Keratinocyte (primary cell): ENCODE results near the gene TXK. TPM values are rescaled to one million over a fixed set of nuclear protein-coding genes. Genes with fewer than 3 reads are reported as not detected.

Experiments used
- DNase-seq: peaks from one replicate; pipeline ENCODE4 v3.0.0-alpha.2; 2011; ENCODE audit warnings: low read depth, missing footprints, low spot score
- FAIRE-seq: peaks from 2 replicates; lab custom pipeline; 2011; peaks lifted over from hg19 to GRCh38; lab: Jason Lieb, UNC
- H2AFZ ChIP-seq: 2 replicates; pipeline ENCODE4 v1.6.0; 2012; ENCODE audit warnings: low read length, control low read depth, inconsistent platforms; ENCODE audit not compliant: control insufficient read depth
- H3K27ac ChIP-seq: 2 replicates; pipeline ENCODE4 v1.5.1; 2011; ENCODE audit warnings: low read length; ENCODE audit not compliant: control insufficient read depth, insufficient read depth
- H3K27me3 ChIP-seq: 3 replicates; pipeline ENCODE4 v1.6.0; 2011; ENCODE audit warnings: low read length; ENCODE audit not compliant: control insufficient read depth, insufficient read depth; ENCODE audit errors: extremely low read depth
- H3K36me3 ChIP-seq, 2 experiments: 2 replicates in 1 of 2; 3 replicates in 1 of 2; pipeline ENCODE4 v1.5.1; 2011; ENCODE audit warnings: low read length in 2 of 2, mild to moderate bottlenecking in 1 of 2; ENCODE audit not compliant: control insufficient read depth in 2 of 2, insufficient read depth in 2 of 2; ENCODE audit errors: extremely low read depth in 1 of 2
- H3K4me1 ChIP-seq: 3 replicates; pipeline ENCODE4 v1.5.1; 2011; ENCODE audit warnings: low read length; ENCODE audit not compliant: control insufficient read depth, insufficient read depth; ENCODE audit errors: extremely low read depth
- H3K4me2 ChIP-seq: 3 replicates; pipeline ENCODE4 v1.6.0; 2011; ENCODE audit warnings: low read depth, low read length; ENCODE audit not compliant: control insufficient read depth, insufficient read depth; ENCODE audit errors: extremely low read depth
- H3K4me3 ChIP-seq, 3 experiments: fragments of 200-600 bp in 1 of 3; sonication (generic) in 1 of 3; 2 replicates in 2 of 3; 3 replicates in 1 of 3; pipeline ENCODE4 v1.5.1; 2011 to 2016; ENCODE audit warnings: low read length in 3 of 3, mild to moderate bottlenecking in 3 of 3, control low read depth in 2 of 3, inconsistent platforms in 1 of 3, low read depth in 1 of 3, mixed read lengths in 1 of 3, mixed run types in 1 of 3, moderate library complexity in 1 of 3; ENCODE audit not compliant: control insufficient read depth in 2 of 3, insufficient read depth in 2 of 3; ENCODE audit errors: extremely low read depth in 1 of 3
- H3K79me2 ChIP-seq: 2 replicates; pipeline ENCODE4 v1.6.0; 2012; ENCODE audit warnings: low read length; ENCODE audit not compliant: control insufficient read depth, insufficient read depth
- H3K9ac ChIP-seq: 3 replicates; pipeline ENCODE4 v1.6.0; 2011; ENCODE audit warnings: low read length; ENCODE audit not compliant: control insufficient read depth, insufficient read depth; ENCODE audit errors: extremely low read depth
- H3K9me1 ChIP-seq: 3 replicates; pipeline ENCODE4 v1.6.0; 2011; ENCODE audit warnings: low read length; ENCODE audit not compliant: control insufficient read depth, insufficient read depth; ENCODE audit errors: extremely low read depth
- H3K9me3 ChIP-seq: 2 replicates; pipeline ENCODE4 v1.5.1; 2012; ENCODE audit warnings: low read depth, low read length; ENCODE audit not compliant: control insufficient read depth
- H4K20me1 ChIP-seq: 3 replicates; pipeline ENCODE4 v1.6.0; 2011; ENCODE audit warnings: low read length; ENCODE audit not compliant: control insufficient read depth, insufficient read depth; ENCODE audit errors: extremely low read depth
- EZH2 ChIP-seq: IDR thresholded peaks from one replicate; pipeline ENCODE4 v1.6.1; 2012; ENCODE audit warnings: inconsistent platforms, mild to moderate bottlenecking, low read length, moderate library complexity
- dilution Hi-C: fragments of 300-500 bp; cut with MboI; formaldehyde crosslinking; loops from one replicate; pipeline ENCODE4 v1.7.0; 2020; ENCODE audit warnings: low sequenced_read_pairs; ENCODE audit not compliant: extremely low pct_ligation_motif_present
- polyA plus RNA-seq, 5 experiments: library from polyadenylated mRNA; depleted of rRNA in 3 of 5; stranded (reverse) in 3 of 5; stranded (forward) in 1 of 5; unstranded in 1 of 5; fragments of >200 nt; gene quantifications; 1 replicate in 1 of 5; 2 replicates in 3 of 5; 3 replicates in 1 of 5; pipeline versions ENCODE4 v1.2.1 to v1.2.3, GENCODE V29; 2011 to 2012; ENCODE audit warnings: missing spikeins in 2 of 5, low read depth in 1 of 5, low replicate concordance in 1 of 5
- TF ChIP-seq, protein P1 (sequence below), 3 experiments: IDR thresholded peaks in 1 of 3; conservative IDR thresholded peaks in 1 of 3; optimal IDR thresholded peaks in 1 of 3; 2 replicates in 2 of 3; 3 replicates in 1 of 3; pipeline versions ENCODE3 to v1.5.1; 2011; ENCODE audit warnings: low read length in 3 of 3, mild to moderate bottlenecking in 3 of 3, moderate library complexity in 2 of 3, control low read depth in 1 of 3, inconsistent platforms in 1 of 3; ENCODE audit not compliant: insufficient read depth in 2 of 3; ENCODE audit errors: extremely low read depth in 1 of 3

Gene TXK
- polyA plus RNA-seq, 1 donor (not counting 4 experiments of a cell fraction or from before 2014, with no cell fraction given): 0.12 TPM

DNA sequence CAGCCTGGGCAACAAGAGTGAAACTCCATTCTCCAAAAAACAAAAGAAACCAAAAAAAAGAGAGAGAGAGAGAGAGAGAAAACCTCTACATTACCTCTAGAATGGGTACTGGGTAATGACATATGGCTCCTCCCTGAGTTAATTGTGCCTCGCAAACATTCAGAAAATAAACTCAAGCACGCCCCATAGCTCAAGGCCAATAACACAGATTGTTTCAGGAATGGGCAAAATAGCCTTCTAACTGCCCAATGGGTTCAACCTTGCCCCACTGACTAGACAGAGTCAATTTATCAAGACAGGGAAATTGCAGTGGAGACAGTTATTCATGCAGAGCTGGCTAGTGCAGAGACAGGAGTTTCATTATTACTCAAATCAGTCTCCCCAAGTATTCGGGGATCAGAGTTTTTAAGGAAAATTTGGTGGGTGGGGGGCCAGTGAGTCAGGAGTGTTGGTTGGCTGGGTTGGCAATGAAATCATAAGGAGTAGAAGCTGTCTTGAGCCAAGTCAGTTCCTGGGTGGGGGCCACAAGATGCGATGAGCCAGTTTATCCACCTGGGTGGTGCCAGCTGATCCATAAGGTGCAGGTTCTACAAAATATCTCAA lies 92.4 kb downstream of the TXK start:
- Histone ChIP-seq H3K79me2 (no peaks in the 10 kb centered on the region), H3K4me1 (no peaks in the 10 kb centered on the region), H3K9me3 (no peaks in the 10 kb centered on the region), H3K9ac (no peak overlapping the region), H3K4me3 (no peak overlapping the region), H4K20me1 (no peaks in the 10 kb centered on the region), H3K9me1 (no peaks in the 10 kb centered on the region), H3K4me2 (no peak overlapping the region), H3K27ac (no peak overlapping the region), H2AFZ (no peak overlapping the region), H3K27me3 (no peaks in the 10 kb centered on the region), H3K36me3 (no peaks in the 10 kb centered on the region)
- no peak for TF ChIP-seq EZH2
- TF ChIP-seq, protein P1, sequence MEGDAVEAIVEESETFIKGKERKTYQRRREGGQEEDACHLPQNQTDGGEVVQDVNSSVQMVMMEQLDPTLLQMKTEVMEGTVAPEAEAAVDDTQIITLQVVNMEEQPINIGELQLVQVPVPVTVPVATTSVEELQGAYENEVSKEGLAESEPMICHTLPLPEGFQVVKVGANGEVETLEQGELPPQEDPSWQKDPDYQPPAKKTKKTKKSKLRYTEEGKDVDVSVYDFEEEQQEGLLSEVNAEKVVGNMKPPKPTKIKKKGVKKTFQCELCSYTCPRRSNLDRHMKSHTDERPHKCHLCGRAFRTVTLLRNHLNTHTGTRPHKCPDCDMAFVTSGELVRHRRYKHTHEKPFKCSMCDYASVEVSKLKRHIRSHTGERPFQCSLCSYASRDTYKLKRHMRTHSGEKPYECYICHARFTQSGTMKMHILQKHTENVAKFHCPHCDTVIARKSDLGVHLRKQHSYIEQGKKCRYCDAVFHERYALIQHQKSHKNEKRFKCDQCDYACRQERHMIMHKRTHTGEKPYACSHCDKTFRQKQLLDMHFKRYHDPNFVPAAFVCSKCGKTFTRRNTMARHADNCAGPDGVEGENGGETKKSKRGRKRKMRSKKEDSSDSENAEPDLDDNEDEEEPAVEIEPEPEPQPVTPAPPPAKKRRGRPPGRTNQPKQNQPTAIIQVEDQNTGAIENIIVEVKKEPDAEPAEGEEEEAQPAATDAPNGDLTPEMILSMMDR (optimal IDR thresholded peaks at IDR 0.05 in 1 of 3, IDR thresholded peaks at IDR 0.05 in 1 of 3, conservative IDR thresholded peaks at IDR 0.05 in 1 of 3; ENCODE audit: extremely low read depth in 1 of 3, insufficient read depth in 2 of 3, low read length in 3 of 3): no peak
- dilution Hi-C loops: no loop called here
- FAIRE-seq (no peak), DNase-seq (no peak)

DNA sequence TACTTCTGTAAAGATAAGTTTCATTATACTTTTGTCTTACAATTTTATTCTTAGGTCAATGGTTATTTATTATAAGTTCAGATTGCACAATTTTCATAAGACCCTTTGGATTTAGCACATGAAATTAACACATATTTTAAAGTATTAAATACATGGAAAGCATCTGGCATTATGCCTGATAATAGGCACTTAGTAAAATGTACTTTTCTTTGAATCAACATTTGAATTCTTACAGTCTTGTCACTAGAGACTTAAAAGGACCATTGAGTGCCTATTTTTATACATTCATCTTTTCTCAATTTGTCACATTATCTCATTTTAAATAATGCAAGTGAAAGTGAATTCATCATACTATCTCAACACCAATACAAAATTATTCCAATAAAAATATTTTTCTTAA lies 94.5 kb downstream of the TXK start:
- Histone ChIP-seq H3K9ac (no peak overlapping the region), H3K36me3 (peaks cover 2 to 4% of the 10 kb centered on the region in 2 experiments), H3K4me3 (no peak overlapping the region), H3K4me1 (no peaks in the 10 kb centered on the region), H3K27ac (no peak overlapping the region), H4K20me1 (no peaks in the 10 kb centered on the region), H2AFZ (no peak overlapping the region), H3K4me2 (no peak overlapping the region), H3K79me2 (no peaks in the 10 kb centered on the region), H3K27me3 (no peaks in the 10 kb centered on the region), H3K9me1 (no peaks in the 10 kb centered on the region), H3K9me3 (no peaks in the 10 kb centered on the region)
- TF ChIP-seq EZH2: no peak
- TF ChIP-seq, protein P1 (optimal IDR thresholded peaks at IDR 0.05 in 1 of 3, IDR thresholded peaks at IDR 0.05 in 1 of 3, conservative IDR thresholded peaks at IDR 0.05 in 1 of 3; ENCODE audit: extremely low read depth in 1 of 3, insufficient read depth in 2 of 3, low read length in 3 of 3): no peak
- no peak for DNase-seq
- dilution Hi-C loops: no loop called here
- no peak for FAIRE-seq
